Heart left ventricle (tissue), 16 donors: ENCODE results near the gene POU3F1. TPM values are rescaled to one million over a fixed set of nuclear protein-coding genes. Genes with fewer than 3 reads are reported as not detected.

Experiments used
- ATAC-seq, 4 donors: fragments of 200-7000 bp; cut with Tn5 transposase; one replicate each; pipeline ENCODE4 v1.9.1; 2020 to 2022; ENCODE audit warnings: moderate library complexity in 4 of 4, mild to moderate bottlenecking in 3 of 4, moderate number of reproducible peaks in 1 of 4
- DNase-seq, 5 donors: peaks; one replicate each; pipeline ENCODE4 v3.0.0-alpha.2; 2020
- H3K27ac ChIP-seq, 12 donors: fragments of 200-600 bp; sonication (generic) in 4 of 12; one replicate each; pipeline versions ENCODE4 v1.5.0 to v1.8.0; 2016 to 2022; ENCODE audit warnings: mild to moderate bottlenecking in 2 of 12
- H3K27me3 ChIP-seq, 9 donors: fragments of 200-600 bp; sonication (generic) in 2 of 9; one replicate each; pipeline versions ENCODE4 v1.5.1 to v1.8.0; 2016 to 2022; ENCODE audit warnings: mild to moderate bottlenecking in 3 of 9
- H3K36me3 ChIP-seq, 9 donors: fragments of 200-600 bp; sonication (generic) in 2 of 9; one replicate each; pipeline versions ENCODE4 v1.5.0 to v1.8.0; 2018 to 2022; ENCODE audit warnings: mild to moderate bottlenecking in 2 of 9
- H3K4me1 ChIP-seq, 12 donors: fragments of 200-600 bp; sonication (generic) in 4 of 12; one replicate each; pipeline versions ENCODE4 v1.5.0 to v1.8.0; 2016 to 2022; ENCODE audit warnings: mild to moderate bottlenecking in 3 of 12
- H3K4me3 ChIP-seq, 12 donors: fragments of 200-600 bp; sonication (generic) in 4 of 12; one replicate each; pipeline versions ENCODE4 v1.5.0 to v1.8.0; 2017 to 2022; ENCODE audit warnings: mild to moderate bottlenecking in 9 of 12, moderate library complexity in 4 of 12
- H3K9me3 ChIP-seq, 12 donors: fragments of 200-600 bp; sonication (generic) in 4 of 12; one replicate each; pipeline versions ENCODE4 v1.5.0 to v1.8.0; 2016 to 2022; ENCODE audit warnings: mild to moderate bottlenecking in 1 of 12
- CTCF ChIP-seq, 12 donors: fragments of 200-600 bp; sonication (generic) in 4 of 12; IDR thresholded peaks; one replicate each; pipeline versions ENCODE4 v1.5.0 to v1.8.0; 2018 to 2022; ENCODE audit warnings: antibody characterized with exemption in 12 of 12, mild to moderate bottlenecking in 5 of 12
- POLR2A ChIP-seq, 2 donors: fragments of 450-650 bp; IDR thresholded peaks; one replicate each; pipeline ENCODE4 v1.6.1; 2017; ENCODE audit warnings: antibody characterized with exemption in 2 of 2, mild to moderate bottlenecking in 2 of 2, moderate library complexity in 2 of 2
- WGBS, 4 donors: extraction: QIAGEN DNeasy Blood & Tissue Kit in 2 of 4; methylation state at CpG; one replicate each; pipeline versions ENCODE4 v1.1.5 to v1.1.7; 2013 to 2018; 5-methylcytosine and 5-hydroxymethylcytosine counted together
- intact Hi-C, 10 donors: fragments of 100-400 bp; cut with DNase I; formaldehyde crosslinking; loops; one replicate each; pipeline versions ENCODE4 v1.11.1 to v1.14.2; 2022
- polyA plus RNA-seq, 2 donors: library from polyadenylated mRNA; stranded (reverse); fragments of 200-250 nt; gene quantifications; one replicate each; pipeline ENCODE4 v1.2.3, GENCODE V29; 2013
- total RNA-seq, 9 donors: library from RNA; depleted of rRNA in 2 of 9; stranded (reverse); fragments of >200 nt in 2 of 9; fragmentation: NEBNext Ultra II Directional in 3 of 9; extraction: Animal tissue kit (Norgen Biotek cat#: 25700) in 3 of 9; gene quantifications; one replicate each; pipeline versions ENCODE4 v1.1.0 to v1.2.4, GENCODE V29; 2016 to 2023
- donor health status: ischemic (EF 13 %, LVEDD 7.1; RV severe dilation, severe dysfunction).
- donor health status: healthy with polysubstance abuse.
- donor health status: DM: no; HTN: yes; CAD: no.
- donor health status: DM: no; HTN: no; CAD: no.
- donor health status: ischemic (EF 25% LVEDD 6.9; RV normal size, moderate dysfunction).
- donor health status: ischemic (EF 25% LVEDD 5.7; RV mildly dilated, moderate dysfunction).
- donor health status: healthy.
- donor health status: DM: yes; HTN: yes; CAD: no.
- donor health status: ischemic (EF 35%, LVEDD 5.7; RV mildly dilated, moderate dysfunction).
- donor health status: nonischemic (EF 11% LVEDD 7.7; RV severe dilation, severe dysfunction).
- donor health status: DM: yes; HTN: yes; CAD: no.
- donor health status: PGD.
- donor health status: ischemic (EF 29% LVEDD 5.4; RV normal size, mild dysfunction).
- donor health status: nonischemic (EF 23%, LVEDD 6.1; RV moderate dilation, normal function).

The POU3F1 gene
- total and polyA plus RNA-seq, 11 donors: 0.17 to 0.18 TPM; not detected in 9

- Histone ChIP-seq H3K27ac (no peak overlapping the region), H3K4me1 (no peaks in the 10 kb centered on the region), H3K4me3 (no peak overlapping the region), H3K36me3 (no peaks in the 10 kb centered on the region), H3K9me3 (no peaks in the 10 kb centered on the region), H3K27me3 (peaks cover 0 to 25% (median 3%) of the 10 kb centered on the region in 9 donors)
- DNase-seq (no peak), ATAC-seq (no peak)
- 83 to 88% (median 85%) methylated on average over 3 of the region's 3 CpGs for WGBS, 4 donors
- TF ChIP-seq POLR2A (IDR thresholded peaks at IDR 0.05) (no peak), CTCF (IDR thresholded peaks at IDR 0.05) (no peak)
- intact Hi-C loops: no loop called here
These were observed 8.8 kb upstream of the POU3F1 start for GRCh38 chr1:38055398-38055797.

GRCh38 chr1:38053416-38054091 lies 7.0 kb upstream of the POU3F1 start:
- no peaks in the 10 kb centered on the region for H3K4me1 ChIP-seq
- WGBS, 4 donors: 56 to 61% (median 59%) methylated on average over 7 of the region's 7 CpGs
- TF ChIP-seq CTCF (IDR thresholded peaks at IDR 0.05) (no peak), POLR2A (IDR thresholded peaks at IDR 0.05) (no peak)
- peaks cover 0 to 25% (median 3%) of the 10 kb centered on the region in 9 donors for H3K27me3 ChIP-seq
- no peaks in the 10 kb centered on the region for H3K36me3 ChIP-seq
- H3K27ac ChIP-seq: no peak overlapping the region
- intact Hi-C loops: loop anchor here in 1 of 10 donors (5.0 kb wide), 1 partner anchor 534 kb away; no protein-coding TSS in a partner anchor
- DNase-seq (no peak), ATAC-seq (no peak)
- no peaks in the 10 kb centered on the region for H3K9me3 ChIP-seq
- H3K4me3 ChIP-seq: no peak overlapping the region

GRCh38 chr1:38052750-38053415 lies 6.3 kb upstream of the POU3F1 start:
- WGBS, 4 donors: 49 to 58% (median 55%) methylated on average over 3 of the region's 3 CpGs

More at GRCh38 chr1:38052750-38053415, 6.3 kb upstream of the POU3F1 start:
- TF ChIP-seq POLR2A (IDR thresholded peaks at IDR 0.05) (no peak), CTCF (IDR thresholded peaks at IDR 0.05) (no peak)
- no peaks in the 10 kb centered on the region for H3K36me3 ChIP-seq
- no peaks in the 10 kb centered on the region for H3K9me3 ChIP-seq
- no peak overlapping the region for H3K27ac ChIP-seq
- DNase-seq (no peak), ATAC-seq (no peak)
- peaks cover 0 to 2% (median 0%) of the 10 kb centered on the region in 12 donors for H3K4me1 ChIP-seq
- H3K27me3 ChIP-seq: peaks cover 0 to 31% (median 3%) of the 10 kb centered on the region in 9 donors
- no peak overlapping the region for H3K4me3 ChIP-seq
- intact Hi-C loops: loop anchor here in 1 of 10 donors (5.0 kb wide), 1 partner anchor 534 kb away; no protein-coding TSS in a partner anchor
